ENCODE results near the gene GPR180.
A peak's percentile ranks its signal among the peaks of the same experiment; 100 is the strongest.

GPR180 gene

GRCh38 chr13:94661406-94661805 is 59.7 kb downstream of the GPR180 start:
- H3K27me3 ChIP-seq (ENCODE audit: insufficient read depth, low read length, poor library complexity, severe bottlenecking): no peaks in the 10 kb centered on the region
- no peak overlapping the region for H3K9ac ChIP-seq (ENCODE audit: low read depth, low read length, poor library complexity, severe bottlenecking)
- H3F3A ChIP-seq (ENCODE audit: low read depth): no peaks in the 10 kb centered on the region
- no peaks in the 10 kb centered on the region for H3K9me2 ChIP-seq (replicated peaks; ENCODE audit: low read depth, low read length)
- H3K79me2 ChIP-seq (ENCODE audit: insufficient read depth, low read length): no peaks in the 10 kb centered on the region
- peak overlapping the region; percentile 85; the same call in 1 of the 2 replicates for H2AFZ ChIP-seq (ENCODE audit: low read length)
- H3K4me1 ChIP-seq (ENCODE audit: insufficient read depth, low read length, poor library complexity, severe bottlenecking): no peaks in the 10 kb centered on the region
- TF ChIP-seq CTCF (conservative IDR thresholded peaks at IDR 0.05; ENCODE audit: low read length) (no peak), EZH2phosphoT487 (IDR thresholded peaks at IDR 0.05; ENCODE audit: borderline replicate concordance) (no peak)
- H4K20me1 ChIP-seq (ENCODE audit: insufficient read depth, low read length, poor library complexity, severe bottlenecking): no peaks in the 10 kb centered on the region
- no peak overlapping the region for H3K4me3 ChIP-seq (ENCODE audit: low read length, poor library complexity, severe bottlenecking)
- no peaks in the 10 kb centered on the region for H3K9me3 ChIP-seq (ENCODE audit: insufficient read depth, low read depth, low read length)
- H3K4me2 ChIP-seq (ENCODE audit: low read depth, low read length, poor library complexity, severe bottlenecking): no peak overlapping the region
- no peaks in the 10 kb centered on the region for H3K36me3 ChIP-seq (ENCODE audit: insufficient read depth, low read length)

GRCh38 chr13:94662274-94662945 is 60.8 kb downstream of the GPR180 start:
- no peaks in the 10 kb centered on the region for H3K4me1 ChIP-seq (ENCODE audit: insufficient read depth, low read length, poor library complexity, severe bottlenecking)
- no peak overlapping the region for H3K9ac ChIP-seq (ENCODE audit: low read depth, low read length, poor library complexity, severe bottlenecking)
- no peaks in the 10 kb centered on the region for H3K27me3 ChIP-seq (ENCODE audit: insufficient read depth, low read length, poor library complexity, severe bottlenecking)
- no peaks in the 10 kb centered on the region for H3F3A ChIP-seq (ENCODE audit: low read depth)
- no peaks in the 10 kb centered on the region for H3K9me3 ChIP-seq (ENCODE audit: insufficient read depth, low read depth, low read length)
- H3K79me2 ChIP-seq (ENCODE audit: insufficient read depth, low read length): no peaks in the 10 kb centered on the region
- no peak overlapping the region for H3K4me3 ChIP-seq (ENCODE audit: low read length, poor library complexity, severe bottlenecking)
- H3K9me2 ChIP-seq (replicated peaks; ENCODE audit: low read depth, low read length): no peaks in the 10 kb centered on the region
- no peak overlapping the region for H2AFZ ChIP-seq (ENCODE audit: low read length)
- H3K36me3 ChIP-seq (ENCODE audit: insufficient read depth, low read length): no peaks in the 10 kb centered on the region
- H4K20me1 ChIP-seq (ENCODE audit: insufficient read depth, low read length, poor library complexity, severe bottlenecking): no peaks in the 10 kb centered on the region
- no peak overlapping the region for H3K4me2 ChIP-seq (ENCODE audit: low read depth, low read length, poor library complexity, severe bottlenecking)
- no peak for TF ChIP-seq CTCF (conservative IDR thresholded peaks at IDR 0.05; ENCODE audit: low read length)
- no peak for TF ChIP-seq EZH2phosphoT487 (IDR thresholded peaks at IDR 0.05; ENCODE audit: borderline replicate concordance)

GRCh38 chr13:94664889-94665288 is 63.2 kb downstream of the GPR180 start:
- no peaks in the 10 kb centered on the region for H3K9me3 ChIP-seq (ENCODE audit: insufficient read depth, low read depth, low read length)
- no peak for TF ChIP-seq CTCF (conservative IDR thresholded peaks at IDR 0.05; ENCODE audit: low read length)
- H3K4me1 ChIP-seq (ENCODE audit: insufficient read depth, low read length, poor library complexity, severe bottlenecking): no peaks in the 10 kb centered on the region
- no peak overlapping the region for H3K4me3 ChIP-seq (ENCODE audit: low read length, poor library complexity, severe bottlenecking)
- H3K27me3 ChIP-seq (ENCODE audit: insufficient read depth, low read length, poor library complexity, severe bottlenecking): no peaks in the 10 kb centered on the region
- H4K20me1 ChIP-seq (ENCODE audit: insufficient read depth, low read length, poor library complexity, severe bottlenecking): no peaks in the 10 kb centered on the region
- H2AFZ ChIP-seq (ENCODE audit: low read length): no peak overlapping the region
- H3K9ac ChIP-seq (ENCODE audit: low read depth, low read length, poor library complexity, severe bottlenecking): no peak overlapping the region
- no peak overlapping the region for H3K4me2 ChIP-seq (ENCODE audit: low read depth, low read length, poor library complexity, severe bottlenecking)
- H3F3A ChIP-seq (ENCODE audit: low read depth): no peaks in the 10 kb centered on the region
- no peaks in the 10 kb centered on the region for H3K79me2 ChIP-seq (ENCODE audit: insufficient read depth, low read length)
- no peaks in the 10 kb centered on the region for H3K36me3 ChIP-seq (ENCODE audit: insufficient read depth, low read length)
- H3K9me2 ChIP-seq (replicated peaks; ENCODE audit: low read depth, low read length): no peaks in the 10 kb centered on the region

Data from Loucy (cell line).